SHP77 treated with DMSO at 0.1 percent for 48 hours (cell line): ENCODE measurements around the gene PRKAB1.

ENCODE experiments used
- DNase-seq: peaks from one replicate; lab custom pipeline; 2025; lab: John Stamatoyannopoulos, UW

Gene PRKAB1

GRCh38 chr12:119713551-119714031, 45.7 kb downstream of the PRKAB1 start:
- DNase-seq = no peak

GRCh38 chr12:119714614-119715267, 46.8 kb downstream of the PRKAB1 start:
- DNase-seq = no peak

- no peak for DNase-seq
These were observed 47.3 kb downstream of the PRKAB1 start for GRCh38 chr12:119715268-119715620.

GRCh38 chr12:119718141-119718540, 50.2 kb downstream of the PRKAB1 start:
- no peak for DNase-seq

GRCh38 chr12:119720349-119720748, 52.4 kb downstream of the PRKAB1 start:
- DNase-seq = no peak

GRCh38 chr12:119721306-119721705, 53.4 kb downstream of the PRKAB1 start:
- DNase-seq = no peak

GRCh38 chr12:119725523-119725922, 57.6 kb downstream of the PRKAB1 start:
- no peak for DNase-seq

- no peak for DNase-seq
These were observed 59.9 kb downstream of the PRKAB1 start for GRCh38 chr12:119727600-119728443.

GRCh38 chr12:119728444-119728745, 60.5 kb downstream of the PRKAB1 start:
- DNase-seq = no peak

- DNase-seq = no peak
These were observed 61.9 kb downstream of the PRKAB1 start for GRCh38 chr12:119729871-119730270.

GRCh38 chr12:119730381-119730780, 62.4 kb downstream of the PRKAB1 start:
- no peak for DNase-seq
